Mesothelial cell of epicardium (in vitro differentiated cells): ENCODE results near the gene RAD50. TPM values are rescaled to one million over a fixed set of nuclear protein-coding genes. Genes with fewer than 3 reads are reported as not detected.

ENCODE experiments used
- DNase-seq, 2 experiments: peaks; one replicate each; pipeline ENCODE4 v3.0.0; 2021; ENCODE audit warnings: low spot score in 2 of 2; ENCODE audit not compliant: unreplicated experiment in 2 of 2
- H3K27ac Mint-ChIP-seq: 2 replicates; pipeline ENCODE4 v1.8.0; 2021; ENCODE audit warnings: mixed read lengths
- H3K27me3 Mint-ChIP-seq: 2 replicates; pipeline ENCODE4 v1.8.0; 2021; ENCODE audit warnings: low read depth, mixed read lengths
- H3K36me3 Mint-ChIP-seq: 2 replicates; pipeline ENCODE4 v1.8.0; 2021; ENCODE audit warnings: mixed read lengths
- H3K4me1 Mint-ChIP-seq: 2 replicates; pipeline ENCODE4 v1.8.0; 2021; ENCODE audit warnings: mixed read lengths
- H3K4me3 Mint-ChIP-seq: 2 replicates; pipeline ENCODE4 v1.8.0; 2021; ENCODE audit warnings: mild to moderate bottlenecking, moderate library complexity, mixed read lengths
- H3K9me3 Mint-ChIP-seq: 2 replicates; pipeline ENCODE4 v1.8.0; 2021; ENCODE audit warnings: mixed read lengths
- total RNA-seq: library from RNA; stranded (reverse); gene quantifications from 3 replicates; pipeline ENCODE4 v1.2.1, GENCODE V29; 2021
- TF ChIP-seq, protein P1 (sequence below): fragments of 200-600 bp; sonication (generic); IDR thresholded peaks from one replicate; pipeline ENCODE4 v1.5.0; 2021; ENCODE audit warnings: antibody characterized with exemption; ENCODE audit not compliant: unreplicated experiment

Gene RAD50
- total RNA-seq, 1 donor from 2014 or later: 50.3 TPM

DNA sequence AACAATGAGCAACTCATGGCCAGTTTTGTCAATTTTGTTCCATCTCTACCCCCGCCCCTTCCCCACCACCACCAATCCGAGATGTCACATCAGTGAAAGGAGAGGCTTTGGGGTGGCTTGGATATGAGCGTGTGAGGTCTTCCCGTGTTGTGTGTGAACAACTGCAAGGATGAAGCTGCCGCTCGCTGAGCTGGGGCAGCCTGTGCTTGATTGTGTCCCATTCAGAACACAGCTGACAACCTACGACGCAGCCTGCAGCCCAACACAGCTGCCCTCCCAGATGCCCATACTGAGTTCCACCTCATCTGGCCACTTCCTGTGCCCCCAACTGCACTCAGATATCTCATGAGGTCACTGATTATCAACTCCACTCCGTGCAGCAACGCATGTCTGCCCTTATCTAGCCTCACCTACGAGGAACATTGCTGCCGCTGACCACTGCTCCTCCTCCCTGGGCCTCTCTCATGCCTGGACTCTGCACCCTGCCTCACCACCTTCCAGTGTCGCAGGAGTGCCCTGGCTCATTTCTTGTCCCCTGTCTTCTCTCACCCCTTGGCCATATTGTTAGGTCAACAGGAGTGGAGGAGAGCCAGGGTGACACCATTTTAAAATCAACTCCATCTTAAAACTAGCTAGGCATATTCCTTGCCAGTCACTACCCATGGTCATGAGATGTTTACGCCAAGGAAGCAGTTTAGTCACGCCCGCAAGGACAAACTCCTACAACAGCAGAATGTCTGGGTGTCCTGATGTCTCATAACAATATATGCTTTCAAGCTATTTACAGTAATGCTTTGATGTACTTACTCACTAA is 109.7 kb downstream of the RAD50 start:
- no peak for DNase-seq
- Mint-ChIP-seq H3K9me3 (no peaks in the 10 kb centered on the region), H3K27me3 (peaks cover 2% of the 10 kb centered on the region), H3K27ac (no peak overlapping the region), H3K4me3 (no peak overlapping the region), H3K36me3 (no peaks in the 10 kb centered on the region), H3K4me1 (peaks cover 16% of the 10 kb centered on the region)
- TF ChIP-seq, protein P1, sequence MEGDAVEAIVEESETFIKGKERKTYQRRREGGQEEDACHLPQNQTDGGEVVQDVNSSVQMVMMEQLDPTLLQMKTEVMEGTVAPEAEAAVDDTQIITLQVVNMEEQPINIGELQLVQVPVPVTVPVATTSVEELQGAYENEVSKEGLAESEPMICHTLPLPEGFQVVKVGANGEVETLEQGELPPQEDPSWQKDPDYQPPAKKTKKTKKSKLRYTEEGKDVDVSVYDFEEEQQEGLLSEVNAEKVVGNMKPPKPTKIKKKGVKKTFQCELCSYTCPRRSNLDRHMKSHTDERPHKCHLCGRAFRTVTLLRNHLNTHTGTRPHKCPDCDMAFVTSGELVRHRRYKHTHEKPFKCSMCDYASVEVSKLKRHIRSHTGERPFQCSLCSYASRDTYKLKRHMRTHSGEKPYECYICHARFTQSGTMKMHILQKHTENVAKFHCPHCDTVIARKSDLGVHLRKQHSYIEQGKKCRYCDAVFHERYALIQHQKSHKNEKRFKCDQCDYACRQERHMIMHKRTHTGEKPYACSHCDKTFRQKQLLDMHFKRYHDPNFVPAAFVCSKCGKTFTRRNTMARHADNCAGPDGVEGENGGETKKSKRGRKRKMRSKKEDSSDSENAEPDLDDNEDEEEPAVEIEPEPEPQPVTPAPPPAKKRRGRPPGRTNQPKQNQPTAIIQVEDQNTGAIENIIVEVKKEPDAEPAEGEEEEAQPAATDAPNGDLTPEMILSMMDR: no peak

DNA sequence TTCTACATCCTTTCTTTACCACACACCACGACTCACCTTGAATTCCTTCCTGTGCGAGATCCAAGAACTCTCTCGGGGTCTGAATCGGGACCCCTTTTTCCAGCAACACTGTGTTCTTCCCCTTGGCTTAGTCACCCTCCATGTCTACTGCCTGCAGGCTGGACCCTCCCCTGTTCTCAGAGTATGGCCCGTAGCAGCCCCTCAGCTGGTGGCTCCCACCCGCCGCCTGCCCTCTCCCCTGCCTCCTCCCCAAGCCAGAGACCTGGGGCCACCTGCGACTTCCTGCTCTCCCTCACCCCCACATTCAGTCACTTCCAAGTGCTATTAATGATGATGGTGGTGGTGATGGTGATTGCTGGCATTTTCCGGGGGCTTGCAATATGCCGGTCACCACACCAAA is 110.5 kb downstream of the RAD50 start:
- Mint-ChIP-seq H3K36me3 (no peaks in the 10 kb centered on the region), H3K4me1 (peaks cover 16% of the 10 kb centered on the region), H3K27ac (no peak overlapping the region), H3K4me3 (no peak overlapping the region), H3K27me3 (peaks cover 2% of the 10 kb centered on the region), H3K9me3 (no peaks in the 10 kb centered on the region)
- DNase-seq: no peak
- TF ChIP-seq, protein P1: no peak

DNA sequence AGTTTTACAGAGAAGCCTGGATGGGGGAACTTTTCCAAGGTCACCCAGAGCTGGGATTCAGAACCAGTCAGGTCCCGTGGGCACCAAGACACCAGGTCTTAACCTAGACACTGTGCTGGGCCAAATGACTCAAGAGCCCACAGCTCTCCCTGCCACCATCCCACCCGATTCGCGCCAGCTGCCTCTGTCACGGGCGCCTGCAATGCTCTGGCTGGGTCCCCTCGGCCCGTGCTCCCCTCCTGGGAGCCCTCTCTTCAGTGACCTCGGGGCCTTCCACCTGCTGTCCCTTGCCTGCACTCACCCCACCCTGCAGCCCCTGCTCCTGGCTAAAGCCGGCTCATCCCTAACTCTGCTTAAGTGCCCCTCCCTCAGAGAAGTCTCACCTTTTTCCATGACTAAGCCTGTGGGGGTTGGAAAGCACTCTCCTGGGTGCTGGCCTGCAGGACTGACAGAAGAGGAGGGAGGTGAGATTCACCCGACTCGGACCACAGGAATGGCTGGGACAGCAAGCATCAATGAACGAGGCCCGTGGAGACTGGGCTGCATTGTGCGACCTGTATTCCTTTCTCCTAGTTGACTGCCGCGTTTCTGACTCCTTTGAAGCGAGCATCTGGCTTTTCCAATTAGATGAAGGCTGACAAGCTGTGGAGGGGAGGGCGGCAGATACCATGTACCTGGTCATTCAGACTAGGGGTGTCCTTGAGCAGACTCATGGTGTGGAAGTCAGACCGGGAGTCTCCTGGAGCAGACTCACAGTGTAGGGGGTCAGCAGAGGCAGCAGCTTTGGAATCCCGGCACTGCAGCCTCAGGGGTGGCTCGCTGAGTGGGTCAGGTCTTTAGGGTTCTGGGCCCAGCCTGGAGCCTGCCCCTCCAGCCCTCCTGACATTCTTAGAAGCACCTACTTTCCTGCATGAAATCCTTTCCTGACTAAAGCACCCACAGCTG is 111.3 kb downstream of the RAD50 start:
- H3K27me3 Mint-ChIP-seq: peaks cover 2% of the 10 kb centered on the region
- H3K27ac Mint-ChIP-seq: no peak overlapping the region
- DNase-seq: no peak
- H3K4me3 Mint-ChIP-seq: no peak overlapping the region
- no peaks in the 10 kb centered on the region for H3K36me3 Mint-ChIP-seq
- H3K4me1 Mint-ChIP-seq: peaks cover 13% of the 10 kb centered on the region
- TF ChIP-seq, protein P1: no peak
- no peaks in the 10 kb centered on the region for H3K9me3 Mint-ChIP-seq

DNA sequence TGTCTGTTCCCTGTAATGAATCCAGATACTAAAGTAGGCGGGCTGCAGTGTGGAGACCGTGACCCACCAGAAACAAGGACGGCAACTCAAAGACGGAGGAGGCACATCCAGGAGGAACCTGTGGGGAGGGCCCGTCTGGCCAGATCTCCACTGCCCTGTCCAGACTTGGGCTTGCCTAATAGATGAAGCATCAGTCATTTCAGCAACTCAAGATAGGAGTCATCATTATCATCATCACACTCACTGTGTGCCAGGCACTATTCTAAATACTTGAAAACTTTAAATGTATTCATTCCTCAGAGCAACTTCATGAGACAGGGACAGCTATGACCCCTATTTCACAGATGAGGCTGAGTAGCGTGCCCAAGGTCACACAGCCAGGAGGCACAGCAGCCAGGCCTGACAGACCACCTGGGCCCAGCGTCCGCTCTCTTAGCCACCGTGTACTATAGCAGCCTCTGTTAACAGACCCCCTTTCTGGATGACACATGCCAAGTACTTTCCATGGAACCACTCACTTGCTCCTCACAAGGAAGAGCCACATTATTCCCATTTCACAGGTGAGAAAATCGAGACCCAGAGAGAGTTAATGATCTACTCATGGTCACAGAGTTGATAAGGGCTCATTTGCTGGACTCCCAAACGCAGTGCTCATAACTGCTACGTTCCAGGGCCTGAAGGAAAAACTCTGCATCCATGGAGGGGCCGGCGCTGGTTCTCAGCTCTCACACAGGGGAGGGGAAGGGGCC is 112.1 kb downstream of the RAD50 start:
- Mint-ChIP-seq H3K4me3 (no peak overlapping the region), H3K27ac (no peak overlapping the region)

DNA sequence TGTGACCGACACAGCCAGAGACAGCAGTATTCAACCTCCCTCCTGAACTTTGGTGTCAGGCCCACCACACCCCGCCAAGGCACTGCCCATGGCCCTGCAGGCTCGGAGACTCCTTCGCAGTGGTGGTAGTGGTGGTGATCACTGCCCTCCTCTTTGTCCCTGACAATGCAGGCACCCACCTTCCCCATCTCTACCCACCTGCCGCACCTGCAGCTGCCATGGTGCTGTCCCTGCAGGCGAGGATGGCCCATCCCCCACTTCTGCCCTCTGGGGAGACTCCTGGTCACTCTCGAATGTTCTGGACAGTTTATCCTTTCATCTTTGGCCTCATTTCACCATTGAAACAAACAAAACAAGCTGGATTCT is 112.7 kb downstream of the RAD50 start:
- H3K27me3 Mint-ChIP-seq: peaks cover 2% of the 10 kb centered on the region
- peaks cover 3% of the 10 kb centered on the region for H3K4me1 Mint-ChIP-seq
- H3K9me3 Mint-ChIP-seq: no peaks in the 10 kb centered on the region
- no peak for DNase-seq
- no peaks in the 10 kb centered on the region for H3K36me3 Mint-ChIP-seq
- H3K4me3 Mint-ChIP-seq: no peak overlapping the region
- no peak overlapping the region for H3K27ac Mint-ChIP-seq
- TF ChIP-seq, protein P1: no peak

More for the DNA sequence above, 112.1 kb downstream of the RAD50 start:
- Mint-ChIP-seq H3K27me3 (peaks cover 2% of the 10 kb centered on the region), H3K4me1 (peaks cover 6% of the 10 kb centered on the region), H3K36me3 (no peaks in the 10 kb centered on the region), H3K9me3 (no peaks in the 10 kb centered on the region)
- TF ChIP-seq, protein P1: no peak
- DNase-seq: no peak
